GM18907 (cell line): ENCODE results near the gene PPFIA4.

Source experiments
- ATAC-seq: cut with Tn5 transposase; IDR thresholded peaks from one replicate; pipeline ENCODE4 v1.9.1; 2021; ENCODE audit warnings: mild to moderate bottlenecking, moderate library complexity; ENCODE audit not compliant: unreplicated experiment

PPFIA4 gene

DNA sequence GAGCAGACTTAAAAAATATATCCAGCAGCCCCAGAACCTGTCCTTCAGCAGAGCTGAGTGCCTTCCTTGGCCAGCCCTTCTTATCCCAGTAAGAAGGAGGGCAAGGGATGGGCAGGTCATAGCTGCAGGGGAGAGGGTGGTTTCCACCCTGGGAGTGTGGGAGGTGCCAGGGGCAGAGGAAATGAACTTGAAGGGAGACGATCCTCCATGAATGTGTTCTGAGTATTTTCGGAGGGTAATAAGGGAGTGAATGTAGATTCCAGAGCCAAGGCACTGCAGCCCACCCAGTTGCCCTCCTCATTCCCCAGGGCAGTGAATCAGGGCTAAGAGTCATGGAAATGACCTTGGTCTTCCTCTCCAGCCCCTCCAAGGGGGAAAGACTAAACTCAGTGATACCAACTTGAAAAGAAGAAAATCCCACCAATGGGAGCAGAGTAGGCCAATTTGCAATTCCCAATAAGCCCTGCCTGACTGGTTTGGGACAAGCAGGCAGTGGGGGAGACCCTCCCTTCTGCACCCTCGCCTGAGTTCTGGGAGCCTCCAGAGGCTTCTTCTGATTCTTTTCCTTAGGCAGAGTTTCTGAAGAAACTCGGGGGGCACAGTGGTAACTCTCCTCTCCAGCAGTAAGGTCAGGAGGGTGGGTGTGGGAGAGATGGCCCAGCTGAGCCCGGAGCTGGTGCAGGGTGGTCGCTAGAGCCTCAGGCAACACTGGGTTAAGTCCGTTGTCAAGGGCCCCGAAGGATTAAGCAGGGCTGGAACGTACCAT lies 55.4 kb downstream of the PPFIA4 start:
- ATAC-seq, result no peak

DNA sequence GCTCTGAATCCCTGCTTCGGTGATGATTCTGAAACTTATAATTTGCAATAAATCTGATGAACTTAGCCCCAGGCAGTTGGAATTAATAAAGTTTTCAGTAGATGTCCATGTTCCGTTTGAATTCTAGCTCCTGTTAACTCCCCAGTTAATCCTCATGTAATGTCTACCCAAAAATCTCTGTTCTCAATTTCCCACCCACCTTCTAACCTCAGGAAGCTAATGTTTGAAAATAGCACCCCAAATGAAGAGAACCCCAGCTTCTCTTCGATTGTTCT lies 55.9 kb downstream of the PPFIA4 start:
- no peak for ATAC-seq

DNA sequence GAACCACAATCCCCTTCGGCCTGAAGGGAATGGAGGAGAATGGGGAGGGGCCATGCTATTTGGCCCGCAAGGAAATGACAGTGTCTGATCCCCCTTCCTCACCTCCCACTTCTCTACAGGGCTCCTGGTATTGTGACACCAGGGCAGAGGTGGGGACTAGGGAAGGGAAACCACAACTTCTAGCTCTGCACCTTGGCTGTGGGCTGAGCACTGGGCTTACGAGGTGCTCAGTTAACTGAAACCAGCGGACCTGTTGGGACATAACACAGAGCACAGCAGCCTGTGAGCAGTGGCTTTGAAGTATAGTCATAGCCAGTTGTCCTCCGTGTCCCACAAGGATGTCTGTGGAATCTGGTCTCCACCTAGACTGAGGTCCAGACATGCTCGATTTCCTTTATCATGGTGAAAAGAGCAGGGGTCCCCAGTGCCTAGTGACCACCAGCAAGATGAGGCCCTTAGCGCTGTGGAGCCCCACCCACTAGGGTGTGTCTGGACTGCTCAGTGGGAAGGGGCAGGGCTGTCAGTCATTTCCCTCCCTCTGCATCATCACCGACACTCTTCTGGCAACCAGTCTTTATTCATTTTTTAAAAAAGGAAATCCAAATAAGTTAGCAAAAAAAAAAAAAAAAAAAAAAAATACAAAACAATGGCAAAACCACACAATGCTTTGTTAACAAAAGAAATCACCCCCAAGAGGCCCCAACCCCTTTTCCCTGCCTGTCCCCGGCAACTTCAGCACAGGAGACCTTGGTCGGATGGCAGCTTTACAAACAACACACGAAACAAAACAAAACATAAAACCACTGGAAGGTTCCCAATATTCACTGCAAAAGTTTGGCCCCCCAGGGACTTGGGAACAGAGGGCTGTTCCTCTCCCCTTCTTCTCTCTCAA lies 56.5 kb downstream of the PPFIA4 start:
- ATAC-seq, result no peak

DNA sequence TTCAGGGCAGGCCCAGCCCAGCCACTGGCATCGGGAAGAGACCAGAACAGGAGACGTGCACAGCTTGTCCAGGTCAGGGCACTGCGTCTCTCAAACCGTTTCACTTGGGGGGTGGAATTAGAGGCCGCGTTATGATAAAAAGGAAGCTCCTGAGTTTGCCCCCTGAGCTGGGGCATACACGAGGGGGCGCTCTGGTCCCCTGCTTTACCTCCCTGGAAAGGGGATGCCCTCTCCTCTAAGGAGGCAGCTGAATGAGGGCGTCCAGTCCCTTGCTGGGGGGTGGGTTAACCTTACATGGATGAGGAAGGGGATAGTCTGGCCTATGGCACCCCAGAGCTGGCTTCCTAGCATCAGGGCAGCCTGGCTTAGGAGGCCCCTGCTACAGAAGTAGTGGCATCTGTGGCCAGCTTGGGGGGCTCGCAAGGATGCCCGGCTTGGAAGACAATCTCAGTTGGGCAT lies 57.2 kb downstream of the PPFIA4 start:
- ATAC-seq, result no peak

DNA sequence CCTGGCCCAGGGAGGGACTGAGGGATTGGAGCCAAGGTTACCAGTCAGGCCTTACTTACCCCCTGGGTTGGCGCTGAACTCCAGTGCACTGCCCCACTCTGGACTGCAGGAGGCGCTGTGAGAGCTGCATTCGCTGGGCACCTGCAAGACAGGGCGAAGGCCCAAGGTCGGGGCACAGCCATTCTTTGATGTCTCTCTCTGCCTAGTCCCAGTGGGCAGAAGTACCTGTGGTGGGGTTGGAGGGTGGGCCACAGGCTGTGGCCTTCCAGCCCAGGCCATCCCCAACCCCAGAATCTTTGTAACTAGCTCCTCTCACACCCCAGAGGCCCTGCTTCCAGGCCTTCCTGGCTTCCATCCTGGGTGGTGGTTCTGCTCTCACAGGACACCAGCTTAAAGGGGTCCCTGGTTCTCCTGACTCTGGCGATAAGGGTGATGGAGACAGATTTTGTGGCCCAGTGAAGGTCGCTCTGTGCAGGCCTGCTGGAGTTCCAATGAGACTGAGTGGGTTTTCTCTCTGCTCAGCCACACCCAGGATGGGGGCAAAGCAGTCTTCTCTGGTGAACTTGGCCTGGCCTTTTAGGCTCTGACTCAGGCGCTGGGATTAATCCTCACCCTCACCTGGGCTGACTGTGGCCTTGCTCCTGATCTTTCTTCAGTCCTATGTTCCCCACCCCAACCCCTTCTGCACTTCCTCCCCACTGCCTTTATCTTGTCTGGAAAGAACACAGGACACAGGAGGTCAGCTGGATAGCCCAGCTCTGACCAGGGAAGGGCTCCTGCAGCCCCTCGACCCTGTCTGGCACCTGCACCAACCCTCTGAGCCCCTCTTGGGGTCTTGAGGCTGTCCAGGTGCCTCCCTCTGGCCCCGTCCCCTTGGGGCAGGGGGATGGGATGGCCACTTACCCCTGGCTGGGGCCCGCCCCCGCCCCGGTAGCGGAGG lies 58.6 kb downstream of the PPFIA4 start:
- ATAC-seq, result no peak

DNA sequence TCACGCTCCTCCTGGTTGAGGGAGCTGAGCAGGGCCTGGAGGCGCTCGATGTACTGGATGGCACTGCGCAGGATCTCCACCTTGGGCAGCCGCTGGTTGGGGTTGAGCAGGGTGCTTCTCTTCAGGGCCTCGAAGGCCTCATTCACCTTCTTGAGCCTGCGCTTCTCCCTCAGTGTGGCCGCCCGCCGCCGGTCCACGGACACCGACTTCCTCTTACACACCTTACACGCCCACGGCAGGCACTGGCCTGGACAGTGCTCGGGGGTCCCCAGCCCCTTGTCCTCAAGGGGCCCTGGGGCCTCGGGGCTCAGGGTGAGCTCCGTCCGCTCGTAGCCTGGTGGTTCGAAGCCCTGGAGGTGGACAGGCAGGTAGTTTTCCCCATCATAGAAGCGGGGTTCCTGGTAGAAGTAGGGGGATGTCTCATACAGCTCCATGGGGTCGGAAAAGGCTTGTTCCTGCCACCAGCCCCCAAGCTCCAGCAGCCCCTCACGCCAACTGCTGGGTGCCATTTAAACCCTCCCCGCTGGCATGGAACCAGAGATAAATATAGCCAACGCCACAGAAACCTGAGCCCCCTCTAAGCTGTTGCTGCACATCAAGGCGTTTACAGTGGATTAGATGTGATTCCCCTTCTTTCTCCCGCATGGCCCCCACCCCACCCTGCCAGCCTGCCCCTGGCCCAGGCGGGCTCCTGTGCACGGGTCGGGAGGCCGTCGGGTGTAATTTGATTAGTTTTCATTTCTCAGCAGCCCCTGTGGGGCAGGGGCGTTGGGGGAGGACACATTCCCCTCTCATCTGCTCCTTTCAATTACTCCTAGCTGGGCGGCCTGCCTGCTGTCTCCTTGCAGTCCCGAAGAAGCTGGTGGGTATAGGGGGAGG lies 59.5 kb downstream of the PPFIA4 start, which contains the start of gene MYOG:
Gene MYOG (minus strand): TSS at position 485 of the 879 bp plus-strand sequence. CDS start 51 bp downstream, at position 434.
- no peak for ATAC-seq

DNA sequence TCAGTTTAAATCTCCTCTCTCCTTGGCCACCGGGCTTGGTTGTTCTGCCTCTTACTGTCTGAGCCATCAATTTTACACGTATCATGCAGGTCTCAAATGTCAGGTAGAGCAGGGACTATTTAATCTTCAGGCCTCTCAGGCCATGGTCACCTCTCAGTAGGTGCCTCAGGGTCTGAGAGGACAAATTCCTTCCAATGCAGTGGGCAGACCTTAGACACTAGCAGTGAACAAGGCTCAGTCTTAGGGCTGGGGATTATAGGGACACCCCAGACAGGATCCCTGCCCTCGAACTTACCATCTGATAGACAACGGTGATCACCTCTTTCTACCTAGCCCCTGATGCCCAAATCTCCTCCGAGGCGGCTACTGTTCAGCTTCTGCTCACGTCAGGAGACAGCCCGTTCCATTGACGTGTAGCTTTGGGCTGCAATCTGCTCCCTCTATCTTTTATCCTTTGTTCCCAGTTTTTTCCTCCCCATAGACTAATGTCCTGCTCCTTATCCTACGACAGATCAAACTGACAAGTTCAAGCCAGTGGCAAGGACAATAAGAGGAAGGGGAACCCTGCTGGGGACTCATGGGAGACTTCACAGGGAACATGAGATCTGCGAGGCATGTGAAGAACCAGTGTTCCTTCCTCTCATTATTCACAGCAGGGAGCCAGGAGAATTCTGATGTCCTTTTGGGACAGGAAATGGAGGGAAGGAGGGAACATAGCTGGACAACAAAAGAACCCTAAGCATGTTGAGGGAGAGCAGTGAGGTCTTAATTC lies 60.9 kb downstream of the PPFIA4 start:
- ATAC-seq, result no peak

DNA sequence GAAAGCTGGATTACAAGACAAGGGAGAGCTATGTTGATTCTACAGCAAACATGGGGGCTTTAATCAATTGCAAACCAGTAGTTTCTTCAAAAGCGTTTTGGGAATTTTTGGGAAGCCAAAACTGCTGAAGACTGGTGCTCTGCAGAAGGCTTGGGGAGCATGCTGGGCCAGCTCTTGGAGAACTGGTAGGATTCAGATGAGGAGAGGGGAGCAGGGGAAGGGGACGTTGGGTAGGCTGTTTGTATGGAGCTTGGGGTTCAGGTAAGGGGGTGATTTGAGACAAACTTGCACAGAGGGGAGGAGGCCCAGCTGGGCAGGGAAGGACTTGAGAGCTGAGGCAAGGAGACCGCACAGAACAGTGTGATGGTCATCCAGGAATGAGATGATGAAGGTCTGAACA lies 62.1 kb downstream of the PPFIA4 start:
- ATAC-seq, result no peak

DNA sequence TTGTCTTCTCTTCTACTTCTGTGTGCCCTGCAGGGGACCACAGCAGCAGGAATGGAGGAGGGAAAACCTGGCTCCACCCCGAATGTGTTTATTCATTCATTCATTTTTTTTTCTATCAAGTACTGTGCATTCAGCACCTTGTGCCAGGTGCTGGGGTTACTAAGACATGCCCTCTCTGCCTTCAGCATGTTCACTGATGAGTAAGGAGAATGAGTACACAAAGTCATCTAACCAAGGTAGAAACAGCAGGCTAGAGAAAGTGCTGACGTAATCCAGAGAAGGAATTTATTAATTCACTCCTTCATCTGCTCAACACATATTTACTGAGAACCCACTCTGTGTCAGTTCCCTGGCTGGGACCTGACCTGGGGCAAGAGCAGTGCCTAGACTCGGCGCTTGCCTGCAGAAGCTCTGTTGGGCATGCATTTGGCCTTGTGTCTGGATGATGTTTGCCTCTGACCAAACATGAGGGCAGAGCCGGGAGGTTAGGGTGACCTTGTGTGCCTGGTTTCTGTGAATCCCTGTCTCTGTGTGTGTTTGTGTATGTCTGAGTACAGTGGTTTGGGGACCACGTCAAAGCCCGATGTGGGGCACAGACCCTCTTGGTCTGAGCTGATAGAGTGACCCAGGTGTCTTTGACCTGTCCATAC lies 62.8 kb downstream of the PPFIA4 start:
- ATAC-seq, result no peak

DNA sequence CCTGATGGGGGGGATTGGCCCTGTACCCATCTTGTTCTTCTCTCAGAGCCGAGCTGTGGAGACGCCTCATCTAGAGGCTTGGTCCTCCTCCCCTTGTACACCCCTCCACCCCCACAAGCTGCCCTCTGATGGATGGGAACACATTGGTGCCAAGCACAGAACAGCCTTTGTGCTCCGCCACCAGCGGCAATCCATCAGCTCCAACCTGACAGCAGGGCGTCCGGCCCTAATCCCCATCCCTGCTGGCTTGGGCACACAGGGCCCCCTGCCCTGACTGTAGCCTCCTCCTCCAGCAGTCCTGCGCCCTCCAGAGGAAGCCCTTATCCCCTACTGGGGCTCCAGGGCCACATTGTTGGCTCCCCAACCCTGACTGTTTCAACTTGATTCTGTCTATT lies 63.4 kb downstream of the PPFIA4 start:
- ATAC-seq, result no peak

DNA sequence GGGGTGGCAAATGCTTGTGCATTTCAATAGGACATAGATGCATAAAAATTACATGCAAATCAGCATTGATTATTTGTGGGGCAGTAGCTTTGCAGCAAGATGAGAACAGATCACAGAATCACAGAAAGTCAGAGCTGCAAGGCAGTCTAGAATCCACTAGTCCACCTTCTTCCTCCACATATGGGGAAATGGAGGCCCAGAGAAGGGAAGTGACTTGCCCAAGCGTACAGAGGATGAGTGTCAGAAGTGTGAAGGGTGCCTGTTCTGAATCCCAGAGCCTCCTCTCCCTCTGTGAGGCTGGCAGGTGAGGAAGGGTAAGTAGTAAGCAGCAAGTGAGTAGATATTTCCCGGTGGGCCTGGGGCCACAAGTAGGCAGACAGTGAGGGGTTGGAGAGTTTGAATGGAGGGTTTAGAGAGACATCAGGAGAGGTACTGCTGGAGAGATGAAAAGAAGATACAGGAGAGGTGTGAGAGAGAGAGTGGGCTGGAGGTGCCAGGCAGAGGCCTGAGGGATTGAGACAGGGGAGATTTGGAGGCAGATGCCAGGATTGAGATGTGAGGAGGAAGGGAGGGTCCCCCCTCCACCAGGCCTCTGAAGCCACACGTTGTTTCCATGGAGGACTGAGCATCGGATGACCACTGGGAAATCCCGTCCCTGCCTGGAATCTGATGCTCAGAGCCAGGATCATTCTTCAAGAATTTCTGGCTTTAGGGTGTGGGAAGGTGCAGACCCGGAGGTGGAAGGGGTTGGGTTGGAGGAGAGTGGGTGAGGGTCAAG lies 64.3 kb downstream of the PPFIA4 start:
- no peak for ATAC-seq

DNA sequence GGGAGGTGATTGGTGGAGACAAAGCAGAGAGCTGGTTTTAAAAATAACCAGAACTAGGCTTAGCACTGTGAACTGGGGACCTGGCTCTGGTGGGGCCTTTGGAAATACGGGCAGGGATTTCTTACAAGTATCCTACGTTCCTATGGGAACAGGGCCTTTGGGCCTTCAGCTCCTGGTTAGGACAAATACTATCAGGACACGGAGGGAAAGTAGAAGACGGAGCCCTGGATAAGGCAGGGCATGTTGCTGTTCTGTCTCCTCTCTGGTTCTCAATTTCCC lies 64.8 kb downstream of the PPFIA4 start:
- no peak for ATAC-seq

DNA sequence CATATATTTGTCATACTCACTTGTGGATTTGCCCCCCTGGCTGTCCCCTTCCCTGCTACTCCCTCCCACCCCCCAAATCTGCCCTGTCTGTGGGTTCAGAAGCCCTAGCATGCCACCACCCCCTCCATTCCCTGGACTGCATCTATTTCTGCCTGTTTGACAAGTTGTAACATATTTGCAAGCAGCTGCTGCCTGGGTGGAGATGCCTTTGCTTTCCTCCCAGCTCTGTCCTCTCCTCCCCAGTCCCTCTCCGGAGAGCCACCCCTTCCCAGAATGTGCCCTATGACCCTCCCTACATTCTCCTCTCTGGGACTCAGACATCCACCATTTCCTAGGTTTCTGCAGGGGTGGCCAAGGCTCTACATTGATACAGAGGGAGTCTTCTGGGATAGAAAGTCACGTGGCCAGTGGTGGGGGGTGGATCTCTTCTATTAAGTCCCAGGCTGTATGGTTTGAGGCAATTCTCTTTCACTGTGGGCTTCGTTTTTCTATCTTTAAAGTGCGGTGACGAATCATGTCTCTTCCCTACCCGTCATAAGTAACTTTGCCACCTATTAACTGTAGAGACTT lies 65.6 kb downstream of the PPFIA4 start:
- no peak for ATAC-seq

DNA sequence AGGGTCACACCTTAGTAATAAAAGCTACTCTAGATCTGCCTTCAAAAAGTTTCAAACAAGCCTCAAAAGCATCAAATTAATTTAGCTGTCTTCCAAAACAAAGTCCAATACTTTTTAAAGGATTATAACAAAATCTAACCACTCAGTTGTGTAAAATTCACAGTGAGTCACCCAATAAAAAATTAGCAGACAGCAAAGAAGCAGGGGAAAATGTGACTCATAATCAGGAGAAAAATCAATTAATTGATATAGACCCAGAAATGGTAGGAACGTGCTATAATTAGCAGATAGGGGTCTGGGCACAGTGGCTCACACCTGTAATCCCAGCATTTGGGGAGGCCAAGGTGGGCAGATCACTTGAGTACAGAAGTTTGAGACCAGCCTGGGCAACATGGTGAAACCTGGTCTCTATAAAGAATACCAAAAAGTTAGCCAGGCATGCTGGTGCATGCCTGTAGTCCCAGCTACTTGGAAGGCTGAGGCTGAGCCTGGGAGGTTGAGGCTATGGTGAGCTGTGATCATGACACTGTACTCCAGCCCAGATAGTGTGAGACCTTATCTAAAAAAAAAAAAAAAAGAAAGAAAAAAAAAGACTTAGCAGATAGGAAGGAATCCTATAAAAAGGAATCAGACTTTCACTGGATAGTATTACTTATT lies 67.6 kb downstream of the PPFIA4 start:
- no peak for ATAC-seq

DNA sequence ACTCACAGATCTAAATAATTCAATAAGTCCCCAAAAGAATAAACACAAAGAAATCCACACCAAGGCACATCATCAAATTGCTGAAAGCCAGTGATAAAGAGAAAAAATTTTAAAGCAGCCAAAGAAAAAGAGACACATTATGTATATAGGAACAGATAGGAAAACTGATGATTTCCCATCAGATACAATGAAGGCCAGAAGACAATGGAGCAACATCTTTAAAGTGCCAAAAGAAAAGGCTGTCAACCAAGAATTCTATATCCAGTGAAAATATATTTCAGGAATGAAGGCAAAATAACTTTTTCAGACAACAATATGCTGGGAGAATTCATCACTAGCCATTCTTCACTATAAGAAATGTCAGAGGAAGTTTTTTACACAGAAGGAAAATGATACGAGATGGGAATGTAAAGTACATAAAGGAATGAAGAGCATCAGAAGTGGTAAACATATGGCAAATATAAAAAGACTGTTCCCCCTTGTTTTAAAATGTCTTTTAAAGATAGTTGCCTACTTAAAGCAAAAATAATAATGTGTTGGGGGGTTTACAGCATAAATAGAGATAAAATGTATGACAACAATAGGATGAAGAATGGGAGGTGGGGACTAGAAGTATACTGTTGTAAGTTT lies 68.9 kb downstream of the PPFIA4 start:
- ATAC-seq, result no peak

DNA sequence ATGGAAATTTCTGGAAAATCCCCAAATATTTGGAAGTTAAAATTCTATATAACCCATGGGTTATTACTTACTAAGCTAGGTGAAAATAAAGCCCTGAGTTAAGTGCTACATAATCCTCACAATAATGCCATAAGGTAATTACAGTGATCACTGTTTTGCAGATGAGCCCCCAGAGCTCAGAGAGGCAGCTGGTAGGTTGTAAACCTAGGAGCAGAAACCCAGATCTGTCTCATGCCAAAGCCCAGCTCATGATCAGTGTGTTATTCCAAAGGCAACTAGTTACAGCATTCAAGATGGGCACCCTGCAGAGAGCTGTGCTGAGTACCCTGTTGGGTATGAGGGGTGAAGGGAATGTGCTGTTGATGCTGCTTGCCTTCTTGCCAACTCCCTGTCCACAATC lies 70.3 kb downstream of the PPFIA4 start:
- ATAC-seq, result no peak

DNA sequence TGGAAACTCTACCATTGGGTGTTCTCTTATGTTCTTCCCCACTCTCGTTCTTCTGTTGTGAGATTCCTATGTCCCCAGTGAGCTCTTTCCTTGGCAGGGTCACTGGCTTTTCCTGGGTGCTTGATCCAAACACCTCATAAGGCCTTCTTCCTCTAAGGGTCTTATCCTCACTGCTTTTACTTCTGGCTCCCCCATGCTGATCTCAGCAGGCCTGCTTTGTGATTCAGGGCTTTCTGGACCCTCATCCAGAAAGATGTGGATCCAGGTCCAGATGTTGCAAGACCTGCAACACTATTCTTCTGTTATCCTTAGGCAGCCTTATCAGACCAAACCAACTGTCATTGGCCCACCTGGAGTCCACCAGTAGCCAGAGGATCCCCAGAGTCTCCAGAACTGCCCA lies 70.7 kb downstream of the PPFIA4 start:
- ATAC-seq, result no peak
